Peyer's patch (tissue), 4 donors: ENCODE results near the gene UGT2A3. TPM values are rescaled to one million over a fixed set of nuclear protein-coding genes. Genes with fewer than 3 reads are reported as not detected.

Experiments
- DNase-seq, 3 donors: peaks; one replicate each; pipeline ENCODE4 v3.0.0-alpha.2; 2017 to 2019
- H3K27ac ChIP-seq, 4 donors: fragments of 200-600 bp; sonication (generic); one replicate each; pipeline ENCODE4 v1.5.1; 2016 to 2019
- H3K27me3 ChIP-seq, 2 donors: fragments of 200-600 bp; sonication (generic); one replicate each; pipeline ENCODE4 v1.5.1; 2019
- H3K36me3 ChIP-seq, 3 donors: fragments of 200-600 bp; sonication (generic); one replicate each; pipeline ENCODE4 v1.5.1; 2016 to 2019
- H3K4me1 ChIP-seq, 4 donors: fragments of 200-600 bp; sonication (generic); one replicate each; pipeline ENCODE4 v1.5.1; 2016 to 2019
- H3K4me3 ChIP-seq, 4 donors: fragments of 200-600 bp; sonication (generic); 1 replicate in 3 of 4; 2 replicates in 1 of 4; pipeline ENCODE4 v1.5.1; 2016 to 2019; ENCODE audit warnings: mild to moderate bottlenecking in 1 of 4
- H3K9me3 ChIP-seq, 4 donors: fragments of 200-600 bp; sonication (generic); one replicate each; pipeline ENCODE4 v1.5.1; 2016 to 2019; ENCODE audit warnings: mild to moderate bottlenecking in 1 of 4
- POLR2A ChIP-seq, 2 donors: fragments of 450-650 bp; IDR thresholded peaks; one replicate each; pipeline ENCODE4 v1.5.1; 2017; ENCODE audit warnings: antibody characterized with exemption in 2 of 2, mild to moderate bottlenecking in 2 of 2, moderate library complexity in 2 of 2
- small RNA-seq, 2 donors: library from RNA; depleted of rRNA; stranded (forward); fragments of <200 nt; gene quantifications; one replicate each; pipeline ENCODE3, GENCODE V24; 2016
- total RNA-seq, 4 donors: library from RNA; depleted of rRNA; stranded (reverse); fragments of >200 nt; gene quantifications; one replicate each; pipeline ENCODE4 v1.1.0, GENCODE V29; 2016
- TF ChIP-seq, protein P1 (sequence below), 6 experiments: fragments of 450-650 bp in 4 of 6; fragments of 200-600 bp in 2 of 6; sonication (generic) in 1 of 6; IDR thresholded peaks; one replicate each; pipeline ENCODE4 v1.5.1; 2017 to 2019; ENCODE audit warnings: antibody characterized with exemption in 6 of 6, mild to moderate bottlenecking in 3 of 6, moderate library complexity in 1 of 6

Gene UGT2A3
- total RNA-seq, 4 donors from 2014 or later, result 13.2 to 426 (median 176) TPM

DNA sequence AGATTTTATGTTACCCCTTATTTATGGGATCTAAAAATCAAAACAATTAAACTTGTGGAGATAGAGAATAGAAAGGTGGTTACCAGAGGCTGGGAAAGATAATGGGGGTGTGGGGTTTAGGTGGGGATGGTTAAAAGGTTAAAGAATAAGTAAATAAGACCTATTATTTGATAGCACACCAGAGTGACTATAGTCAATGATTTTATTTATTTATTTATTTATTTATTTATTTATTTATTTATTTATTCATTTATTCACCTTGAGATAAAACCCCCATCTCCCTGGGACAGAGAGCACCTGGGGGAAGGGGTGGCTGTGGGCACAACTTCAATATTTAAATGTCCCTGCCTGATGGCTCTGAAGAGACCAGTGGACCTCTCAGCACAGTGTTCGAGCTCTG, 66.1 kb downstream of the UGT2A3 start:
- H3K27me3 ChIP-seq, result no peaks in the 10 kb centered on the region
- H3K4me3 ChIP-seq, result no peak overlapping the region
- no peaks in the 10 kb centered on the region for H3K9me3 ChIP-seq
- H3K27ac ChIP-seq, result no peak overlapping the region
- H3K36me3 ChIP-seq, result no peaks in the 10 kb centered on the region
- TF ChIP-seq, protein P1, sequence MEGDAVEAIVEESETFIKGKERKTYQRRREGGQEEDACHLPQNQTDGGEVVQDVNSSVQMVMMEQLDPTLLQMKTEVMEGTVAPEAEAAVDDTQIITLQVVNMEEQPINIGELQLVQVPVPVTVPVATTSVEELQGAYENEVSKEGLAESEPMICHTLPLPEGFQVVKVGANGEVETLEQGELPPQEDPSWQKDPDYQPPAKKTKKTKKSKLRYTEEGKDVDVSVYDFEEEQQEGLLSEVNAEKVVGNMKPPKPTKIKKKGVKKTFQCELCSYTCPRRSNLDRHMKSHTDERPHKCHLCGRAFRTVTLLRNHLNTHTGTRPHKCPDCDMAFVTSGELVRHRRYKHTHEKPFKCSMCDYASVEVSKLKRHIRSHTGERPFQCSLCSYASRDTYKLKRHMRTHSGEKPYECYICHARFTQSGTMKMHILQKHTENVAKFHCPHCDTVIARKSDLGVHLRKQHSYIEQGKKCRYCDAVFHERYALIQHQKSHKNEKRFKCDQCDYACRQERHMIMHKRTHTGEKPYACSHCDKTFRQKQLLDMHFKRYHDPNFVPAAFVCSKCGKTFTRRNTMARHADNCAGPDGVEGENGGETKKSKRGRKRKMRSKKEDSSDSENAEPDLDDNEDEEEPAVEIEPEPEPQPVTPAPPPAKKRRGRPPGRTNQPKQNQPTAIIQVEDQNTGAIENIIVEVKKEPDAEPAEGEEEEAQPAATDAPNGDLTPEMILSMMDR (IDR thresholded peaks at IDR 0.05), result no peak
- no peak for TF ChIP-seq POLR2A (IDR thresholded peaks at IDR 0.05)
- no peak for DNase-seq
- no peaks in the 10 kb centered on the region for H3K4me1 ChIP-seq

DNA sequence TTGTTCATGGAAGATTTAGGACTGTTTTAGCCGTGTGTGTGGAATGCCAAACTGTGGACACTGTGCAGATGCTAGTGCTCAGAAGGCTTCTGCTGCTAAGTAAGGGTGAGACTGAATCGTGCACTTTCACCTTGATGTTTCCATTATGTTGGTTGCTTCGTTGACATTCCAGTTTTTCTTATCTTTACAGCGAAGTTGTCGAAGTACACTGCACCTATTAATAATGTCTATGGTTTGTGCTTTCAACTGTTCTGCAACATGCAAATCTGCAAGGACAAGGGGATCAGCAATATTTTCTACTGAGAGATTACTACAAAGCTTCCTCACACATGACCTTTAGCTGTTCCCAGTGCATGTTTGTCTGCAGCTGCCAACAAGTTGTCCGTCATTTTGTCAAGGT, 67.7 kb downstream of the UGT2A3 start:
- H3K27me3 ChIP-seq, result no peaks in the 10 kb centered on the region
- H3K36me3 ChIP-seq, result no peaks in the 10 kb centered on the region
- DNase-seq, result no peak
- H3K4me3 ChIP-seq, result no peak overlapping the region
- H3K27ac ChIP-seq, result no peak overlapping the region
- TF ChIP-seq, protein P1 (IDR thresholded peaks at IDR 0.05), result no peak
- no peak for TF ChIP-seq POLR2A (IDR thresholded peaks at IDR 0.05)
- no peaks in the 10 kb centered on the region for H3K4me1 ChIP-seq
- H3K9me3 ChIP-seq, result no peaks in the 10 kb centered on the region

Small RNA genes lying within 50 kb of the gene (small RNA-seq; reads per million reads assigned to genes)
- 0 reads per million in 2 donors for gene AC021146.3
- gene AC021146.6, result 0 reads per million in 2 donors

Other genes starting within 250 kb of the UGT2A3 start
- gene UGT2B10, start 135.8 kb downstream of the UGT2A3 start, total RNA-seq, result not detected
- gene UGT2B7, start 144.7 kb upstream of the UGT2A3 start, total RNA-seq, result 10 to 100 TPM in 3 of 4 donors, not detected in 1; 20.5 to 42.2 (median 28.6) TPM